H9 (cell line): ENCODE data around the gene HDAC6. TPM values are rescaled to one million over a fixed set of nuclear protein-coding genes. Genes with fewer than 3 reads are reported as not detected.

Experiments used
- DNase-seq: peaks from one replicate; pipeline ENCODE4 v3.0.0-alpha.2; 2017
- H2AFZ ChIP-seq: one replicate; pipeline ENCODE4 v1.6.1; 2013; ENCODE audit warnings: mild to moderate bottlenecking, low read length, control low read depth, moderate library complexity
- H2AK5ac ChIP-seq: 2 replicates; pipeline ENCODE4 v1.6.1; 2013; ENCODE audit warnings: low read length, control low read depth, mixed read lengths; ENCODE audit not compliant: insufficient read length
- H2BK120ac ChIP-seq: one replicate; pipeline ENCODE4 v1.6.1; 2013; ENCODE audit warnings: low read depth, mild to moderate bottlenecking, low read length, control low read depth, inconsistent platforms; ENCODE audit not compliant: poor library complexity, severe bottlenecking
- H2BK12ac ChIP-seq: 2 replicates; pipeline ENCODE4 v1.6.1; 2013; ENCODE audit warnings: low read length, control low read depth, mixed read lengths, low read depth; ENCODE audit not compliant: insufficient read length
- H2BK15ac ChIP-seq: 2 replicates; pipeline ENCODE4 v1.6.1; 2013; ENCODE audit warnings: low read depth, low read length, control low read depth
- H2BK20ac ChIP-seq: one replicate; pipeline ENCODE4 v1.6.1; 2013; ENCODE audit warnings: low read depth, mild to moderate bottlenecking, low read length, control low read depth, inconsistent platforms; ENCODE audit not compliant: poor library complexity, severe bottlenecking
- H2BK5ac ChIP-seq: 2 replicates; pipeline ENCODE4 v1.6.1; 2013; ENCODE audit warnings: low read length, control low read depth, mixed read lengths; ENCODE audit not compliant: insufficient read length
- H3K14ac ChIP-seq: 2 replicates; pipeline ENCODE4 v1.6.1; 2013; ENCODE audit warnings: low read length, control low read depth; ENCODE audit not compliant: insufficient read depth
- H3K18ac ChIP-seq: 2 replicates; pipeline ENCODE4 v1.6.1; 2013; ENCODE audit warnings: low read depth, mild to moderate bottlenecking, mixed read lengths, low read length, control low read depth; ENCODE audit not compliant: insufficient read length
- H3K23ac ChIP-seq: 2 replicates; pipeline ENCODE4 v1.6.1; 2013; ENCODE audit warnings: low read length, control low read depth, mixed read lengths, low read depth; ENCODE audit not compliant: insufficient read length
- H3K23me2 ChIP-seq: 2 replicates; pipeline ENCODE4 v1.6.1; 2013; ENCODE audit warnings: low read depth, mild to moderate bottlenecking, mixed read lengths, low read length, control low read depth; ENCODE audit not compliant: insufficient read length, poor library complexity, severe bottlenecking
- H3K27ac ChIP-seq: 2 replicates; pipeline ENCODE4 v1.5.1; 2013; ENCODE audit warnings: low read length, control low read depth, mixed read lengths, low read depth; ENCODE audit not compliant: insufficient read length
- H3K27me3 ChIP-seq: 2 replicates; pipeline ENCODE4 v1.6.1; 2013; ENCODE audit warnings: low read length, control low read depth, inconsistent platforms; ENCODE audit not compliant: insufficient read depth
- H3K4ac ChIP-seq: 2 replicates; pipeline ENCODE4 v1.6.1; 2013; ENCODE audit warnings: low read depth, mild to moderate bottlenecking, control low read depth, inconsistent platforms, low read length, moderate library complexity
- H3K4me1 ChIP-seq: 2 replicates; pipeline ENCODE4 v1.6.1; 2013; ENCODE audit warnings: low read length, control low read depth, inconsistent platforms; ENCODE audit not compliant: insufficient read depth
- H3K4me2 ChIP-seq: 2 replicates; pipeline ENCODE4 v1.6.1; 2013; ENCODE audit warnings: low read length, control low read depth, mixed read lengths; ENCODE audit not compliant: insufficient read length, insufficient read depth
- H3K56ac ChIP-seq: 2 replicates; pipeline ENCODE4 v1.6.1; 2013; ENCODE audit warnings: low read depth, mild to moderate bottlenecking, mixed read lengths, low read length, control low read depth; ENCODE audit not compliant: insufficient read length
- H3K79me1 ChIP-seq: 2 replicates; pipeline ENCODE4 v1.6.1; 2013; ENCODE audit warnings: low read depth, mild to moderate bottlenecking, moderate library complexity, low read length, control low read depth, inconsistent platforms; ENCODE audit not compliant: insufficient read depth, poor library complexity, severe bottlenecking
- H3K79me2 ChIP-seq: 2 replicates; pipeline ENCODE4 v1.6.1; 2013; ENCODE audit warnings: low read length, control low read depth, inconsistent platforms; ENCODE audit not compliant: insufficient read depth
- H3K9ac ChIP-seq: 2 replicates; pipeline ENCODE4 v1.6.1; 2013; ENCODE audit warnings: low read length, control low read depth, mixed read lengths; ENCODE audit not compliant: insufficient read length; ENCODE audit errors: extremely low read depth
- H3K9me3 ChIP-seq: one replicate; pipeline ENCODE4 v1.6.1; 2013; ENCODE audit warnings: low read depth, low read length, inconsistent platforms; ENCODE audit not compliant: control insufficient read depth
- H3T11ph ChIP-seq: one replicate; pipeline ENCODE4 v1.6.1; 2013; ENCODE audit warnings: mild to moderate bottlenecking, low read length, control low read depth, inconsistent platforms
- H4K20me1 ChIP-seq: one replicate; pipeline ENCODE4 v1.6.1; 2013; ENCODE audit not compliant: control insufficient read depth, insufficient read length, insufficient read depth
- H4K5ac ChIP-seq: 2 replicates; pipeline ENCODE4 v1.6.1; 2013; ENCODE audit warnings: low read depth, mild to moderate bottlenecking, mixed read lengths, low read length, control low read depth; ENCODE audit not compliant: insufficient read length
- H4K8ac ChIP-seq: replicated peaks from 2 replicates; pipeline ENCODE4 v1.6.1; 2013; ENCODE audit warnings: low read length, control low read depth, mixed read lengths, low read depth; ENCODE audit not compliant: insufficient read length
- H4K91ac ChIP-seq: 2 replicates; pipeline ENCODE4 v1.6.1; 2013; ENCODE audit warnings: low read depth, mild to moderate bottlenecking, moderate library complexity, mixed read lengths, low read length, control low read depth; ENCODE audit not compliant: insufficient read length
- H3K27ac Mint-ChIP-seq, 3 experiments: 2 replicates in 2 of 3; 3 replicates in 1 of 3; pipeline ENCODE4 v1.8.0; 2020 to 2021; ENCODE audit warnings: mixed read lengths in 3 of 3, mild to moderate bottlenecking in 1 of 3, moderate library complexity in 1 of 3
- H3K27me3 Mint-ChIP-seq: 2 replicates; pipeline ENCODE4 v1.8.0; 2021; ENCODE audit warnings: low read depth, mild to moderate bottlenecking, moderate library complexity, mixed read lengths
- H3K36me3 Mint-ChIP-seq, 3 experiments: 2 replicates in 2 of 3; 3 replicates in 1 of 3; pipeline ENCODE4 v1.8.0; 2020 to 2021; ENCODE audit warnings: low read depth in 3 of 3, mixed read lengths in 3 of 3; ENCODE audit not compliant: insufficient read depth in 1 of 3
- H3K4me1 Mint-ChIP-seq, 2 experiments: 2 replicates each; pipeline ENCODE4 v1.8.0; 2020; ENCODE audit warnings: mixed read lengths in 2 of 2
- H3K4me3 Mint-ChIP-seq, 2 experiments: 2 replicates in 1 of 2; 3 replicates in 1 of 2; pipeline ENCODE4 v1.8.0; 2020 to 2021; ENCODE audit warnings: mild to moderate bottlenecking in 2 of 2, mixed read lengths in 2 of 2, moderate library complexity in 1 of 2
- H3K9me3 Mint-ChIP-seq, 2 experiments: 2 replicates in 1 of 2; 3 replicates in 1 of 2; pipeline ENCODE4 v1.8.0; 2020; ENCODE audit warnings: mild to moderate bottlenecking in 2 of 2, mixed read lengths in 2 of 2, moderate library complexity in 1 of 2
- WGBS: extraction: QIAGEN DNeasy Blood & Tissue Kit; methylation state at CpG from one replicate; pipeline ENCODE4 v1.1.7; 2013; ENCODE audit warnings: missing lambda C conversion rate, low lambda C conversion rate, mixed read lengths; ENCODE audit not compliant: insufficient read length; ENCODE audit errors: extremely low coverage; 5-methylcytosine and 5-hydroxymethylcytosine counted together
- total RNA-seq: library from RNA; stranded (reverse); gene quantifications from 2 replicates; pipeline ENCODE4 v1.2.1, GENCODE V29; 2021
- TF ChIP-seq, protein P1 (sequence below): fragments of 200-600 bp; sonication (generic); conservative IDR thresholded peaks from 3 replicates; pipeline ENCODE4 v1.8.0; 2021; ENCODE audit warnings: antibody characterized with exemption, mild to moderate bottlenecking

The HDAC6 gene
- total RNA-seq, 1 experiment from 2014 or later: 52.8 TPM

DNA sequence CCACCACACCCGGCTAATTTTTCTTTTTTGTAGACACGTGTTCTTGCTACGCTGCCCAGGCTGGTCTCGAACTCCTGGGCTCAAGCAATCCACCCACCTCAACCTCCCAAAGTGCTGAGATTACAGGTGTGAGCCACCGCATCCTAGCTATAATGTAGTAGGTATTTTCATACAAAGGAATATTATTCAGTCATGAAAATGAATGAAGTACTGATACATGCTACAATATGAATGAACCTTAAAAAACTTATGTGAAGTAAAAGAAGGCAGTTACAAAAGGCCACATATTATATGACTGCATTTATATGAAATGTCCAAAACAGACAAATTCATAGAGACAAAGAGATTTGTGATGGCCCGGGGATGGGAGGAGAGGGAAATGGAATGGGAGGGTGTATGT lies 20.2 kb upstream of the HDAC6 start:
- no peak overlapping the region for H4K91ac ChIP-seq
- no peak overlapping the region for H2AK5ac ChIP-seq
- no peak overlapping the region for H2BK20ac ChIP-seq
- no peak overlapping the region for H3K56ac ChIP-seq
- TF ChIP-seq, protein P1, sequence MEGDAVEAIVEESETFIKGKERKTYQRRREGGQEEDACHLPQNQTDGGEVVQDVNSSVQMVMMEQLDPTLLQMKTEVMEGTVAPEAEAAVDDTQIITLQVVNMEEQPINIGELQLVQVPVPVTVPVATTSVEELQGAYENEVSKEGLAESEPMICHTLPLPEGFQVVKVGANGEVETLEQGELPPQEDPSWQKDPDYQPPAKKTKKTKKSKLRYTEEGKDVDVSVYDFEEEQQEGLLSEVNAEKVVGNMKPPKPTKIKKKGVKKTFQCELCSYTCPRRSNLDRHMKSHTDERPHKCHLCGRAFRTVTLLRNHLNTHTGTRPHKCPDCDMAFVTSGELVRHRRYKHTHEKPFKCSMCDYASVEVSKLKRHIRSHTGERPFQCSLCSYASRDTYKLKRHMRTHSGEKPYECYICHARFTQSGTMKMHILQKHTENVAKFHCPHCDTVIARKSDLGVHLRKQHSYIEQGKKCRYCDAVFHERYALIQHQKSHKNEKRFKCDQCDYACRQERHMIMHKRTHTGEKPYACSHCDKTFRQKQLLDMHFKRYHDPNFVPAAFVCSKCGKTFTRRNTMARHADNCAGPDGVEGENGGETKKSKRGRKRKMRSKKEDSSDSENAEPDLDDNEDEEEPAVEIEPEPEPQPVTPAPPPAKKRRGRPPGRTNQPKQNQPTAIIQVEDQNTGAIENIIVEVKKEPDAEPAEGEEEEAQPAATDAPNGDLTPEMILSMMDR: no peak
- H3K4me1 Mint-ChIP-seq: peaks cover 2 to 3% of the 10 kb centered on the region in 2 experiments; a peak in 1 of 4 replicates
- no peak overlapping the region for H3K9ac ChIP-seq
- H3K23me2 ChIP-seq: no peaks in the 10 kb centered on the region
- H3K79me1 ChIP-seq: no peaks in the 10 kb centered on the region
- H2BK120ac ChIP-seq: no peak overlapping the region
- H3K27ac ChIP-seq: no peak overlapping the region
- no peak overlapping the region for H3K4me2 ChIP-seq
- 100% methylated on average over 1 of the region's 6 CpGs for WGBS
- H2BK15ac ChIP-seq: no peak overlapping the region
- peaks cover 0 to 3% (median 2%) of the 10 kb centered on the region in 3 experiments; a peak in 3 of 7 replicates for H3K36me3 Mint-ChIP-seq
- no peak overlapping the region for H3K18ac ChIP-seq
- peaks cover 53 to 78% of the 10 kb centered on the region in 2 experiments for H3K9me3 Mint-ChIP-seq
- peaks cover 9% of the 10 kb centered on the region for H3K9me3 ChIP-seq
- DNase-seq: no peak
- H3K14ac ChIP-seq: no peak overlapping the region
- no peak overlapping the region for H3K4me3 Mint-ChIP-seq
- no peaks in the 10 kb centered on the region for H4K20me1 ChIP-seq
- H3T11ph ChIP-seq: no peak overlapping the region
- H2AFZ ChIP-seq: no peak overlapping the region
- H2BK5ac ChIP-seq: no peak overlapping the region
- no peak overlapping the region for H3K23ac ChIP-seq
- H3K79me2 ChIP-seq: no peaks in the 10 kb centered on the region
- H2BK12ac ChIP-seq: no peak overlapping the region
- peaks cover 9% of the 10 kb centered on the region for H3K27me3 Mint-ChIP-seq
- H3K27ac Mint-ChIP-seq: no peak overlapping the region
- H3K4me1 ChIP-seq: no peaks in the 10 kb centered on the region
- no peak overlapping the region for H4K5ac ChIP-seq
- no peaks in the 10 kb centered on the region for H3K27me3 ChIP-seq
- H4K8ac ChIP-seq: no peak overlapping the region
- no peak overlapping the region for H3K4ac ChIP-seq
